Caki2 (cell line): ENCODE results near the gene SIVA1. TPM values are rescaled to one million over a fixed set of nuclear protein-coding genes. Genes with fewer than 3 reads are reported as not detected.

Experiments
- DNase-seq: peaks from one replicate; pipeline ENCODE4 v3.0.0-alpha.2; 2015; ENCODE audit warnings: low read depth
- in situ Hi-C: cut with HindIII; loops from 2 replicates; pipeline ENCODE4 v1.10.0; 2016; ENCODE audit warnings: low sequenced_read_pairs, low pct_unique_long_range_greater_than_20kb, mixed read lengths
- total RNA-seq: library from RNA; depleted of rRNA; stranded (reverse); fragments of >200 nt; shearing (Covaris generic); gene quantifications from 2 replicates; pipeline ENCODE4 v1.2.3, GENCODE V29; 2014; ENCODE audit warnings: low replicate concordance

Gene SIVA1
- total RNA-seq, 1 experiment from 2014 or later = 196 TPM

DNA sequence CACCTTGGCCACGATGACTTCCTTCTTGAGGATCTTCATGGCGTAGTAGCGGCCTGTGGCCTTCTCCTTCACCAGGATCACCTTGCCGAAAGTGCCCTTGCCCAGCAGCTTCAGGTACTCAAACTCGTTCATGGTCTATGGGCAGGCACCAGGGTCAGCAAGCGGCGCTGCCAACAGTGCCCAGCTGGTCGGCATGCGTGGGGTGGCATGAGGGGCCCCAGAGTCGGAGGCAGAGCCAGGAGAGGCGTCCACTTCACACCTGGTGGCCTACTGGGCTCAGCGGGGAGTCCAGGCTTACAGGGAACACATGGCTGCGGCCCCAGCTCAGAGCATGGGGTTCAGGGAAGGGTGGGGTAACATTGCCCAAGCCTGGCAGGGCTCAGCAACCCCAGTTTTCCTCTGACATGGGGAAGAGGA, 22.1 kb downstream of the SIVA1 start:
- no peak for DNase-seq
- in situ Hi-C loops = no loop called here

DNA sequence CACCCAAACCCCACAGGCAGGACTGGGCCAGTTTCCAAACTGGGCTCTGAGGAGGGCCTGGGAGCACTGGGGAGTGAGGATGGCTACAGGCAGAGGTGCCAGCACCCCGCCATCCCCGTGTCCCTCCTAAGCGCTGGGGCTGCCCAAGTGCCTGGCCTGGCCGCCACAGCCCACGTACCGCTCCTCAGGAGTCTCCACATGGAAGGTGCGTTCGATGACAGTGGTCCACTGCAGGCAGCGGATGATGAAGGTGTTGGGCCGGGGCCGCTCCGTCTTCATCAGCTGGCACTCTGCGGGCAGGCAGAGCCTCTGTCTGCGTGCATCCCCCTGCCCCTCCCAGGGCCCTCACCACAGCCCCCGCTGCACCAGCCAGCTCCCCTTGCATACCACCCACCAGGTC, 23.5 kb downstream of the SIVA1 start:
- in situ Hi-C loops = no loop called here
- DNase-seq = no peak

DNA sequence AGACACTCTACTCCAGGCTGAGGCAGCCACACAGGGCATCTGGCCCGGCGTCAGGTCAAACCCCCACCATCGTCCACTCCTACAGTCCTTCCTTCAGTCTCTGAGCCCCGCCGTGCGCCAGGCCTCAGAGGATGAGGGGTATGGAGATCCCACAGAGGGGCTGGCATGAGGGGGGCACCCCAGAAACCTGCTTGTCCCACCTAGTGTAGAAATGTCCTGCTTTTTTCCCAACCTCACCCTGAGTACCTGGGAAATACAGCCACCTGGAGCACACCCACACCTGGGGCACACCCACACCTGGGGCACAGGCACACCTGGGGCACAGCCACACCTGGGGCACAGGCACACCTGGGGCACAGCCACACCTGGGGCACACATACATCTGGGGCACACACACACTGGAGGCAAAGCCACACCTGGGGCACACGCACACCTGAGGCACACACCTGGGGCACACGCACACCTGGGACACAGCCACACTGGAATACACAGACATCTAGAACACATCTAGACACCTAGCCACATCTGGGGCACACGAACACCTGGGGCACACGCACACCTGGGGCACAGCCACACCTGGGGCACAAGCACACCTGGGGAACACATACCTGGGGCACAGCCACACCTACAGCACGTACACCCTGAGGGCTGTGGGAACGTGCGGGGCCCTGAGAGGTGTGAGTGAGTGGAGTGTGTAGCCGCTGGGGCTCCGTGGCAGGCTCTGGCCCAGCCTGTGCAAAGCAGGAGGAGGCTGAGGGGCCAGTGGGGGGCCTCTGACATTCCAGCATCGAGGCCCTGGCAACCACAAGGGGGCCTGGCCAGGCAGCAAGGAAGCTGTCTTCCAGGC, 24.2 kb downstream of the SIVA1 start:
- in situ Hi-C loops = no loop called here

DNA sequence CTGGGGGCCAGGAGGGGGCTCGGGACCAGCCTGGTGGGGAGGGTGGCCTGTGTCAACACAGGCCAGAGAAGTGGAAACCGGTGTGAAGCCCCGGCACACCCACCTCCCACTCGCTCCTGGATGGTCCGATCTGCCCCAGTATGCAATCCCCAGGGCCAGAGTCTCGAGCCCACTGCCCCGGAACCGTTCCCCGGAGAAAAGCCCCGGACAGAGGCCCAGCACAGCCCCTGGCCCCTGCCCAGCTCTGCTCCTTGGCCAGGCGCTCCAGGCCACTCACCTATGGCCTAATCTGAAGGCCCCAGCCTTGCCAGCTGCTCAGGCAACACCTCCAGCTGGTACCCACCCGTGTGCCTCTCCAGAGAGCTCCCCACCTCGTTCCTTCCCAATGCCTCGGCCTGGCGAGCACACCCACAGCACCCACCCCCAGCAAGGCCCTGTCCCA, 24.9 kb downstream of the SIVA1 start:
- no peak for DNase-seq
- in situ Hi-C loops = no loop called here

More for the DNA sequence above, 24.2 kb downstream of the SIVA1 start:
- no peak for DNase-seq

DNA sequence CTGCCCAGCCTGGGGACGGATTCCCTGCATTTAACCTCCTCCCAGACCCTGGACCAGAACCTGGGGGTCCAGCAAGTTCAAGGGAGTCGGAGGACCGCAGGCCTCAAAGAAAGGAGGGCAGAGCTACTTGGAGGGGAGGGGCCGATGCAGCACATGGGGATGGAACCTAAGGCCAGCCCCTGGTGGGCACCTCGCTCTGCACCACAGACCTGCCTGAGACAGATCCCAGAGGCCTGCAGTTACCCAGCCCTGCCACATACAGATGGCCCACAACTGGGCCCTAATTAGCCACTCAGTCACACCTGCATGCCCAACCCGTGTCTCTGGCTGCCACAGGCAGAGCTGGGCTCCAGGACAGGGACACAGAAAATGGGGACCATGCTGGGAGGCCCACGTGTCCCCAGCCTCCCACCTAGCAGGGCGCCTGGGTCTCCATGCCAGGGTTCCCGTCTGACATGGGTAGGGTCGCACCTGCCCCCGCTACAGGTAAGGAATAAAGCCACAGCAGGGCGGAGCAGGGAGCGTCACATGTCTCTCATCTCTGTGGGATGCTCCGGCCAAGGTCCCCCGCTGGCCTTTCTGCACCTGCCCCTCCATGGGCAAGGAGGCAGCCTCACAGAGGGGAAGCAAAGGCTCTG, 25.9 kb downstream of the SIVA1 start:
- DNase-seq = no peak
- in situ Hi-C loops = no loop called here

DNA sequence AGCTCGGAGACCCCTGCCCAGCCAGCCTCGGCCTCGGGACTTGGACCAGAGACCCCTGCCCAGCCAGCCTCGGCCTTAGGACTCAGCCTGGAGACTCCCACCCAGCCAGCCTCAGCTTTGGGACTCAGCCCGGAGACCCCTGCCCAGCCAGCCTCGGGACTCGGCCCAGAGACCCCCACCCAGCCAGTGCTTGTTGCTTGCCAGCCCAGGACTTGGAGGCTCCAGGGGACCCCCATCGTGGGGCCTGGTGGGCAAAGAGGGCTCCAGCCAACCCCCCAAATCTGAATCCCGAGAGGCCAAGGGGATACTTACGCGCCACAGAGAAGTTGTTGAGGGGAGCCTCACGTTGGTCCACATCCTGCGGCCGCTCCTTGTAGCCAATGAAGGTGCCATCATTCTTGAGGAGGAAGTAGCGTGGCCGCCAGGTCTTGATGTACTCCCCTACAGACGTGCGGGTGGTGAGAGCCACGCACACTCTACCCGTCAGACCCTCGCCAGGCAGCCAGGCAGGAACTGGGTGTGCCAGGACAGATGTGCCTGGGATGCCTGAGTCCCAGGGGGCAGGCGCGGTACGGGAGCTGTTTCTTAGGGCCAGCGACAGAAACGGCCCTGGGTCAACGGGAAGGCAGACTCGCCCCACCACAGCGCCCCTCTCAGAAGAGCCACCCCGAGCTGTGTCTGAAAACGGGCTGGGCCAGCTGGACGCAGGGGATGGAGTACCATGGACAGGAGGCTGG, 27.0 kb downstream of the SIVA1 start:
- DNase-seq = no peak
- in situ Hi-C loops = no loop called here

DNA sequence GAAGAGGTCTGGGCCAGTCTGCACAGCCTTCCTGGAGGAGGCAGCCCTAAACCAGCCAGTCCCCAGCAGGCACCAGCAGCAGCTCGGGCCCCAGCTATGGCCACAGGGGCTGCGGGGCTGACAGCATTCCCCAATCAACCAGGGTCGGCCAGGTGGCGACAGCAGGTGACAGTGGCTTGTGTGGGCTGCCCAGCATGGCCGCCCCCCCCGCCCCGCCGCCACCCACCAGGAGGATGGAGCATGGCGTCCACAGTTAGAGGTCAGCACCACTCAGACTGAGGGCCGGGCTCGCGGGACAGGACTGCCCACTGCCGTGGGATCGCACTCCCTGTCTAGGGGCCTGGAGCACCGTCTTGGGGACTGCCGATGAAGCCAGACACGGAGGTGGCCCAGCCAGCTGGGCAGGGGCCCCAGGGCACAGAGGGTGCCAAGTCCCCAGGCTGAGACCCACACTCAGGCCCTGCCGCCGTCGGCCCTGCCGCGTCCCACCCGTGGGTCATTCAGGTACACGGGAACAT, 27.6 kb downstream of the SIVA1 start:
- no peak for DNase-seq
- in situ Hi-C loops = no loop called here

DNA sequence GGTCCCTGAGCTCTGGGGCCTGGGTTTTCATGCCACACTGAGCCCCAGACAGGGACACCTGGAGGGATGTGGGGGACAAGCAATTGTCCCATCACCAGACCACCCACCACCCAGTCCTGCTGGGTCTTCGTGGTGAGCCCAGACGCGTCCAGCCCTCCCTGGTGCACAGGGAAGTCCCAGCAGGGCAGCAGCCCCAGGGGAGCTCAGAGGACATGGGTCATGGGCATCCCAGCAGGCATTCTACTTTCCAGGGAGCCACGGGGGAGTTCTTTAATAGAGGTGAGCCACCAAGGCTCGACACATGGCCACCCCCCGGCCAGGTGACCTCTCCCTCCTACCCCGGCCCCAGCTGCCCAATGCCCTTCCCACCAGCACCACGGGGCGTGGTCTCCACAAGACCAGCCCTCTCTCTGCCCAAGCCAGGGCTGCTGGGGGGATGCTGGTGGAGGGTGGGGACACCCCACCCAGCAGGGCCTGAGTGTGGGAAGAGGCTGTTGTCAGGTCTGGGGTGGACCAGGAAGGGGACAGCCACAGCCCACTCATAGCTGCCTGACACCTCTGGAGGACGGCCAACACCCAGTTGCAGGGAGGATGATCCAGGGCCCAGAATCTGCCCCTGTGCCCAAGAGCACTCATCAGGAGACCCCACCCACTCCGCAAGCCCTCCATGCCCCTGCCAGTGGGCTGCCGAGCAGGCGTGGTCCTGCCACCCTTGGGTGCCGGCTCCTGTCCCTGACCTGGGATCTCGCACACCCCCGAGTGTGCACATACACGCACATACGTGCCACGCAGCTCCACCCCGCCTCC, 28.5 kb downstream of the SIVA1 start:
- in situ Hi-C loops = no loop called here
- DNase-seq = no peak

DNA sequence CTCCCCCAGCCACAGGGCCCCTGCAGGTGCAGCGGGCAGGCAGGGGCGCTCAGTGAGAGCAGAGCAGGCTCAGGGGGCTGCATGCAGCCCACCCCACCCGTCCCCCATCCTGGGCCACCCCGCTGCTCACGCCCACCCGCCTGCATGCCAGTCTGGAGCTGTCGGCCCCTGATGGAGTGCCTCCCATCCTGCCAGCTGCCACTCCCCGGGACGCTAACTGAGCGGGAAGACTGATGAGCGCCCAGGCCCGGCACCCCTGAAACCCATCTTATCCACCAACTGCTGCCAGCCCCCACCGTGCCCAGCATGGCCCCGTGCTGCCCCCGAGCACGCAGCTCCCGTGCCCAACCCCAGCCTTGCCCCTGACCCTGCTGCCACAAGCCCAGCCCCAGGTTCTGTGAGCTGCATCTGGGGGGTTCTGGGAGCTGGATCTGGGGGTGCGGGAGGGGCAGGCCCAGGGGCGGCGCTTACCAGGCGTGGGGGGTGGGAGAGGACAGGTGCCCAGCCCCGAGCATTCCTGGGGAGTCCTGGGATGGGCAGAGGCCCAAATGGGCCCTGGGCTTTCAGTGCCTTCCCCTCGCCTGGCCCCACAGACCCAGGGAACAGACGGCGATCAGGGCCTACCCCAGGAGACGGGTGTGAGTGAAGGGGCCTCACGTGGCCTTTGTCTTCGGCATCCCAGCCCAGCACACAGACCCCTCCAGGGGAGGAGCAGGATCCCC, 29.3 kb downstream of the SIVA1 start:
- in situ Hi-C loops = no loop called here

DNA sequence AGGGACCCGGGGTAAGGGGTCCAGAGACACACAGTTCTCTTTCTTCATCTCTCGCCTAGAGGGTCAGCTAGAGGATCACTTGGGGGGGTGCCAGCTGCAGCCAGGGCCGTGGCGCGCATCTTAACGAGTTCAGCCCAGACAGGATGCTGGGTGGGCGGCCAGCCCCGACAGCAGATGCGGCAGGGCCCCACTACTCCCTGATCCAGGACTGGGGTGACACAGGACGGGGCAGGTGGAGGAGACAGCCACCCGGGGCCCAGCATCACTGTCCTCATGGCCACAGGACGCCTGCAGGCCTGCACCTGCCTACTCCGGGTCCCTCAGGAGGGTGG, 29.8 kb downstream of the SIVA1 start:
- in situ Hi-C loops = no loop called here

More for the DNA sequence above, 29.3 kb downstream of the SIVA1 start:
- DNase-seq = no peak

DNA sequence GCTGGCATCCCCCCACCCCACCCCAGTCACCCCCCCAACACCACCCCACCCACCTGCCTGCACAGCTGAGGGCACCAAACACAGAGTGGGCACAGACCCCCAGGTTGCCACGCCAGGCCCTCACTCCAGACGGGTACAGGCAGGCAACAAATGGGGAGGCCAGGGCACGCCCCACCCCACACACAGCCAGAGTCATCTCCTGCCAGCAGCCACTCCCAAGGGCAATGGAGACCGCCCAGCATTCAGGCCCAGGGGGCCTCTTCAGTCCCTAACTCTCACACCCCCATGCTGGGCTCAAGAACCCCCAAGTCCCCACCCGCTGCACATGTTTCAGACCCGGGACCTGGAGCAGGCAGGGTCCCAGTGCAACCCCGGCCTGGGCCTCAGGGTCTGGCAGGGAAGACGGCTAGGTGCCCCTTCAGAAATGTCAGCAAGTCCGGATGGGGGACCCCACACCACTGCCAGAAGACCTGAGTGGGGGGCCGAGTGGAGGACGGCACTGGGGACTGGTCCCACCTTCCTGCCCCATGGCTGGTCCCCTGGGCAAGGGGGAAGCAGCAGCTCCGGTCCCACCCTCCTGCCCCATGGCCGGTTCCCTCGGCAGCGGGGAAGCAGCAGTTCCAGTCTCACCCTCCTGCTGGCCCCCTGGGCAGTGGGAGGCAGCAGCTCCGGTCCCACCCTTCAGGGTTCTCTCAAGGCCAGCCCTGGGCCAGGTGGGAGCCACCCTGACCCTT, 30.7 kb downstream of the SIVA1 start:
- no peak for DNase-seq
- in situ Hi-C loops = no loop called here

More for the DNA sequence above, 29.8 kb downstream of the SIVA1 start:
- DNase-seq = no peak

DNA sequence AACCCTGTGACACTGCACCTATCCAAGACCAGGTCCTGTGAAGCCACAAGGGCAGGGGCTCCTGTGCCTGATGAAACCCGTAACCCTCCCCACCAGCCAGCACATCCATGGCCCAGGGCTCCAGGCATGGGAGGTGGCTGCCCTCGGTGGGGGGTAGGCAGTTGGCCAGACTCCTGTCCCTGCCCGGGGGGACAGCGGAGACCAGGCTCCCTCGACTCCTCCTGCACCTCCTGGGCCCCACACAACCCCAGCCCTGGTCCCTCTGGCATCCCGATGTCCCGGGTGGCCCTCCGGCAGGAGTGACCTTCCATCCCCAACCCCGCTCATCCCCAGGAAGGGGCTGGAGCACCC, 31.2 kb downstream of the SIVA1 start:
- DNase-seq = no peak
- in situ Hi-C loops = no loop called here

DNA sequence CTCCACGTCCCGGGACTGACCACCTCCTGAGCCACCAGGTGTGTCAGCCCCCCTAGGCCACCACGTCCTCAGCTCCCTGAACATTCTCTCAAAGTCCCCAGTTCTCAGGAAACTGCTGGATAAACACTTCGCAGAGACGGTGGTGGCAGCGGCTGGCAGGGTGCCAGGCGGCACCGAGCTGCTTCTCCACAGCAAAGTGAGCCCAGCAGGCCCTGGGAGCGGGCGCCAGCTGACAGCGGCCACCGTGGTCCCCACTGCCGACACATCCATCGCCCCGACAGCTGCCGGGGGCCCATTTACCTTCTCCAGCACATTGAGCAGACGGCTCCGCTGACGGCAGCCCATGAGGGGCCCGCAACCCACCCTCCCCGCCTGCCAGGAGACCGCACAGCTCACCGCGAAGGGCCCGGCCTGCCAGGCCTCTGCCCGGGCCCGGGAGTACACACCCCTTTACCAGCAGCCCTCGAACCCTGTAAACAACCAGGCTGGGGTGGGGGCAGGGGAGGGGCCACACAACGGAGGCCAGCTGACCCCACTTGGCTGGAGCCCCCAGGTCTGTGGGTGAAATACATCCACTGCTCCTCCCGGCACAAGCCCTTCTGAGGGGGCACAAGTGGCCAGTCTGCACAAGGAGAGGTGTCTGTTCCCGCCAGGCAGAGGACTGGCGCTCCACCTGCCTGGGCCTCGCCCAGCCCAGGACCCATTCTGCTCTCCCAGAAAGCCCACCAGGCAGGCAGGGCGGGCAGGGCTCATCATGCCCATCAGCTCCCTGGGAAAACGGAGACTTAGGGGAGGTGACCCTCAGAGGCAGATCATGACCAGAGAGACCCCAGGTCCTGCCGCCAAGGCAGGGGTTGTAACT, 32.1 kb downstream of the SIVA1 start:
- in situ Hi-C loops = no loop called here
- no peak for DNase-seq

DNA sequence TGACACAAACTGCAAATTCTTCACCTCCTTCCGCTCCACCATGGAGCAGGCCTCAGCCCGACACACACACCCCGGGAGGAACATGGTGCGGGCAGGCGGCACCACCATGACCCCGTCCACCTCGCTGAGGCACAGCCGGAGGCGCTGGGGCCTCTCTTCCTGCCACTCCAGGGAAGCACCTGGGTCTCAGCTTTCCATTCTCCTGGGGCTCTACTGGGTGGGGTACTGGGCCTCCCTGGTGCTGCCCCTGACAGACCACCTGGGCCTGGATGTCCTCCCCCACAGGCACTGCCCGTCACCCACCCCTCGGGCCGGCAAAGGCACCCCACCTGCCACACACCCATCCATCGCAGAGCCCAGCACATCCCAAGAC, 32.7 kb downstream of the SIVA1 start:
- no peak for DNase-seq

DNA sequence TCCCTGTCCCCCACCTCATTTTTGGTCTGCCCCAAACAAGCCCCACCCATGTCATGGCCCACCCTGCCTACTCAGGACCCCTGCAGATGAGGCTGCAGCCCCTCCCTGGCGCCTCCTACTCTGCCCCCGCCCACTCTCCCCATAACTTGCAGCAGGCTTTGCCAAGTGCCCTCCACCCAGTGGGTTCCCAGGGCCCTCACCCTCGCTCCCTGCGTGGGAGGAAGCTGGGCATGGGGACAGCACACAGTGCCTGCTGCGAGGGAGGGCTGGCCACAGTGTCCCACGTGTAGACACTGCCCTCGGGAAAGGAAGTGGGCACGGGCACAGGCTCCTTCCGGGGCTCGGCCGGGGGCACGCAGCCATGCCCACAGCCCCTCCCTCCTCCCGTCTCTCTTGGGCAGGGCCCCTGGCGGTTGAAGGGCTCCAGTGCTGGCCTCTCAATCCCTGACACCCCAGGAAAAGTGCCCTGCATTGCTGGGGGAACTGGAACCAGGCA, 33.2 kb downstream of the SIVA1 start:
- DNase-seq = no peak
- in situ Hi-C loops = no loop called here

More for the DNA sequence above, 32.7 kb downstream of the SIVA1 start:
- in situ Hi-C loops = no loop called here
